Embryonic facial prominence (tissue), 1 donor: ENCODE results near the gene SLC6A6.
"Not testable (repeated sequence)": the region's sequence is repeated elsewhere in the genome, so short reads cannot be mapped to it uniquely, and the experiment has no call there.

ENCODE experiments used
- DNase-seq: peaks from one replicate; pipeline ENCODE4 v3.0.0-alpha.2; 2016; ENCODE audit errors: extremely low spot score

Gene SLC6A6

DNA sequence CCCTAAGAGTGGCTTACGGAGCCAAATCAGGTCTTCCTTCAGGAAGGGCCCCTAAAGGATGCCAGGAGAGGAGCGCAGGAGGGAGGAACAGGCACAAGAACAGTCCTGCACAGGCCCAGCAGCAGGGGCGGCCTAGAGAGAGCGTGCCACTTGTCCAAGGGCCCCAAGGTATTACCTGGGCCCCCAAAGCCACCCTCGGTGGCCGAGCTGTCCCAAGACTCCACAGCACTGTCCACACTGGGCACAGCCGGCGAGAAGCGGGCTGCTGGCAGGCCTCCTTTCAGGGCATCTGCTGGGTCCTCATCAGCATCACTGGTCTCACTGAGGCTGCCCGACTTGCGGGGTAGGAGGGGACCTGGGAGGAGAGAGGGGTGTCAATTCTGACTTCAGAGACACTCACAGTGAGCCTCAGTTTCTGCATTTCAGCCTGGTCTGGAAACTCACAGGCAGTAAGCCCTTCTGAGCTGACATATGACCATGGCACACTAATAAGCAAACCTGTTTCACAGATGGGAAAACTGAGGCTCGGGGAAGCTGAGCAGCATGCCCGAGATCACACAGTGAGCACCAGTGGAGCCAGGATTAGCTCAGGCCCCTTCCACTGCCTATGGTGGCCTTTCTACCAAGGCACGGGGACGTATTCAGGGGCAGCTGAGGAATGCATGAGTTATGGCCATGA, 104.4 kb downstream of the SLC6A6 start:
- DNase-seq: no peak

DNA sequence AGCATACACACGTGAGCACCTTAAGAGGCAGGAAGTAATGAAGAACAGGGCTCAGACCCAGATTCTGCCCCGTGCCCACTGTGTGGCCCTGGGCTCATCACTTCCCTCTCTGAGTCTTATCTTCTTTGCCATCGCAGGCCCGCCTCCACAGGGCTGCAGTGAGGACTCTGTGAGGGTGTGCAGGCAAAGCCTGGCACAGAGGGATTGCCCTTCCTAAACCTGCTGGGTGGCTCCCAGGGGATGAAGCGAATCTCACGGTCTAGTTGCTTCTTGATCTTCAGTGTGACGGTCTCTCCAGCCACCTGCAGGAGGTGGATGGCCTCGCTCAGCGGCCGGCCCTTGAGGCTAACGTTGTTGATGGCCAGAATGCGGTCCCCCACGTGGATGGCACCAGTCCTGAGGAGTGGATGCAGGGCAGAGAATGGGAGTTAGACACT, 104.9 kb downstream of the SLC6A6 start:
- DNase-seq: no peak

DNA sequence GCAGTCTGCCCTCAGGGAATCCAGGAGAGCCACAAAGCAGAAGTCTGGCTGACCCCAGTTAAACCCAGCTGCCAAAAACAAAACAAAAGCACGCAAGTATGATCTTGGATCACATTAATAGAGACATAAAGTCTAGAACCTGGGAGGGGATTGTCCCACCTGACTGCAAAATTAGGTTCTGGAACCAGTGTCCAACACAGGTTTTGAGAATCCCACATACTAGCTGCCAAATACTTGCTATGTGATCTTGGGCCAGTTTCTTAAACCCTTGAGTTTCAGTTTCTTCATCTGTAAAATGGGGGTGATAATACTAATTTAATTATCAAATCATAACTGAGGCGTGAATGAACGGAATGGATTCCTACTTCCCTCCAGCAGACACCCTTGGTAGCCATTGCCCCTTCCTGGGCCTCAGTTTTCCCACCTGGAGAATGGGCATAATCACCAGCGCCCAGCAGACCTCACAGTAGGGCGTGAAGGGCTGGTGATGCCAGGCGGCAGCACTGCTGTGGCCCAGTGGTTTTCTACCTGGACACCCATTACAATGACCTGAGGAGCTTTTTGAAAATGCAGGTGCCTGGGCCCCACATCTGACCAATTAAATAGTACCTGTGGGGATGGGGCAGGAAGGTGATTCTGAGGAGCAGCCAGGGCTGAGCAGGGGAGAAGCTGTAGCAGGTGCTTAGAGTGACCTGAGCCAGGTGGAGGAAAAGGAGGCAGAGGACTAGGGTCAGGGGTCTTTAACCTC, 105.5 kb downstream of the SLC6A6 start:
- no peak for DNase-seq

DNA sequence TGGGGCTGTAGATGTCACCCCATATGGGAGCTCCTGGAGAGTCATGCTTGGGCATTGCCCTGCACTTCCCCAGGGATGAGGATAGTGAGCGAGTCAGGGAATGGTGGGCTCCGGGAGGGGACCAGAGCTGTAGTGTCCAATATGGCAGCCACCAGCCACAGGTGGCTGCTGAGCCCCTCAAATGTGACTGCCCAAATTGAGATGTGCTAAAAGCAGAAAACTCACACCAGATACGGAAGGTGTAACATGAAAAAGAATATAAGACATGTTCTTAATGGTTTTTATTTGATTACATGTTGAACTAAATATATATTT, 106.1 kb downstream of the SLC6A6 start:
- DNase-seq: no peak

DNA sequence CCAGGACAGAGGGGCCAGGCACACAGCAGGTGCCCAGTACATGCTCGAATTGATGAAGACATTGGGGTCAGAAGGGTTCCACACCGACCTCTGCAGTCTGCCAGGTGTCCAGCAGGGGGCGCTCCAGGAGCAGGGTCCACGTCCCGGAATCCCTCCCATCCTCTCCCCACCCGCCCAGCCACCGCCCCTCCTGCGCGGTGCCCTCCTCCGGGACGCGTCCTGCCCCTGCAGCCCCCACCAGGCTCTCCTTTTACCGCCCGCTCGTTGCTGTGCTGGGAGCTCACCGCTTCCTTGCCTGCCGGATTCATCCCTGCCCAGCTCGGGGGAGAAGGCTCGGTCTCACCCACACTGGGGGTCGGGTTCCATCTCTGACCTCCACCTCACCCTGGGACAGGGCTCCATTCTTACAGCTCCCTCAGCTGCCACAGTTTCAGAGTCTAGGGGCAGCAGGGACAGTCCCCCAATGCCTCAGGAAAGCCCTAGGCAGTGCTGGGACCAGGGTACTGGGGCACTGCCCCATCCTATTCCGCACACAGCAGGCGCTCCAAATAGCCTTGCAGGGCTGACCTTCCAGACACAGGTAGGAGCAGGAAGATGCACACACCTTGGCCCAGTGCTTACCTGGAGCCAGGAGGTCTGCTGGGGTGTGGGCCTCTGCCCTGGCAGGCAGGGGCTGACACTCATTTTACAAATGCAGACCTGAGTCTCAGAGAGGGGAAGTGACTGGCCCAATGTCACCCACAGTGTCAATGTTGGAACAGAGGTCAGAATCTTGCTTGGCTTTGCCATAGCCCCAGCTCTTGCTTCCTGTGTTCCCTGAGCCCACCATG, 106.8 kb downstream of the SLC6A6 start:
- DNase-seq: no peak

DNA sequence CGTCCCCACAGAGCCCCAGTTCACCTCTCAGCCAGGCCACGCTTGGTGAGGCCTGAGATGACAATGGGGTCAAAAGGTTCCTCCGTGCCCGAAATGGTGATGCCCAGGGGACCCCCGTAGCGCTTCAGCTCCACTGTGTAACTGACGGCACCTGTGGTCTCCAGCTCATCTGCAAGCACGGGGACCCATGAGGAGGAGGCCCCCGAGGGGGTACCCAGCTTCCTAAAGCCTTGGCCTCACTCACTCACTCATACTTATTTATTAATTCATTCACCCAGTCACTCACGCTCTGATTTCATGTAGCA, 107.3 kb downstream of the SLC6A6 start:
- DNase-seq: no peak

DNA sequence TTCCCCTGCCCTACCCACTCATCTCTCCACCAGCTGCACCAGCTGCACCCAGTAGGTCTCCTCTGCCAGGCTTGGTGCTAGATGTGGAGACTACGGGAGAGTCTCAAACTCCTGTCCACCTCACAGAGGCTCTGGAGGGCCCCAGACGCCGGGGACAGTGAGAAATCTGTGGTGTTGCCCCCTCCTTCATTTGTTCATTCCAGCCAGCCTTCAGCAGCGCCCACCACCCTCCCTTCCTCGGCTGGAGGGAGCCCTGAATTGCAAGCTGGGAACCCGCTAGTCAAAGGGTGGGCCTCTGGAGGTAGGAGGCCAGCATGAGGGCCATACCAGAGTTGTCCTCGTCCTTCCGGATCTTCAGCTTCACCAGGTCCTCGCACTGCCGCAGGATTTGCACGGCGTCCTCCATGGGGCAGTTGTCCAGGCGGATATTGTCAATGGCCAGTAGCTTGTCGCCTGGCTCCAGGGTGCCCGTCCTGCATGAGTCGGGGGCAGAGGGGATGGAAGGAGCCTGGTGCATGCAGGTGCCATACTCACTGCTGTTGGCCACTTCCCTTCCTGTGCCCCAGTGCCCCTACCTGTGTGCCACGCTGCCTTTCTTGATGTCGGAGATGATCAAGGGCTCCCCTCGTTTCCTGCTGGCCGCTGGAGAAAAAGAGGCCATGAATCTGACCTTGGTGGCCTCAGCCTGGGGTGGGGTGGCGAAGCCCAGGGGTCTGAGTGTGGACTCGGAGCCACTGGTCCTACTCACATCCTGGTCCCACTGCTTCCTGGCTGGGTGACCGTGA, 108.6 kb downstream of the SLC6A6 start:
- no peak for DNase-seq

GRCh38 chr3:14511623-14512280, 109.3 kb downstream of the SLC6A6 start:
- no peak for DNase-seq

- DNase-seq: no peak
Observed at GRCh38 chr3:14512281-14512941, 110.0 kb downstream of the SLC6A6 start.

DNA sequence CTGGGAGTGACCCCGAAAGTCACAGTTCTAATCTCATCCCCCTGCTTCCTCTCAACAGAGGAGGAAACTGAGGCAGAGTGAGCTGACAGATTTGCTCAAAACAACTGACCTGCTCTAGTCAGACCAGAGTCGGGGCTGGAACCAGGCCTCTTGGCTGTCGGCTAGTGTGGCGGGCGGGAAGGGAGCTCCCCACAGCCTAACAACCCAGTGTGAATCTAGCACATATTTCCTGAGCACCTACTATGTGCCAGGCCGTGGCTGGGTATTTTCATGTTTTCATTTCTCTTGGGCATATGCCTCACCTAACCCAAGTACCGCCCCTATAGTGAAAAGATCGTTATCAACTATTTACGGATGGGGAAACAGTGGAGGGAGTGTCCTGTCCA, 110.5 kb downstream of the SLC6A6 start:
- no peak for DNase-seq

DNA sequence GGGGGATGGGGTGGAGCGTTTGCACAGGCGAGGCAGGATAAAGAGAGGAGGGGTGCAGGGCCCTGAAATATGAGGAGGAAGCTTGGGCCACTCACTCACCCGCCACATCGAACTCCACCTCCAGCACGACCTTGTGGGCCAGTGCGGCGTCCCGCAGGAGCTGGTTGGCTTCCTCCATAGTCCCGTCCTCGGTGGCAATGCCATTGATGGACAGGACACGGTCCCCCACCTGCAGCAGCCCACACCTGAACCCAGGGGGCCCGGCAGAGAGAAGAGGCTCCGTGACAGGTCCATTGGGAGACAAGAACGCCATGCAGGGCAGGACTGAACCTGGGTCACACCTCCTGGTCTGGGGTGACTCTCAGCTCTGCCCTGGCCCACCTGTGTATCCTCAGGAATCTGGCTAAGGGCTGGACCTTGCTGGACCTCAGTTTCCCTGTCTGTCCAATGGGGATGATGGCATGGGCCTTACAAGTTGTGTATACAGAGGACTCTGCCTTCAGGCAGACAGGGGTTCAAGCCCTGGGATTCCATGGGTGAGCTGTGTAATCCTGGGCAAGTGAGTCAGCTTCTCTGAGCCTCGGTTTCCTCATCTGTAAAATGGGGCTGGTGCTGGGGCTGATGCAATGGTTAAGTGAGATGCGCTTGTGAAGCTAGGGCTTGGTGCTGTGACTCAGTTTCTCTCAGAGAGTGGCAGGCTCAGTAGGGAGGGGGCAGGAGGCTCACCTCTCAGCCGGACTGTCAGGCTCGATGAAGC, 111.3 kb downstream of the SLC6A6 start:
- DNase-seq: no peak

- DNase-seq: no peak
Observed at GRCh38 chr3:14514323-14514720, 111.9 kb downstream of the SLC6A6 start.

GRCh38 chr3:14515526-14515925, 113.1 kb downstream of the SLC6A6 start:
- DNase-seq: not testable (repeated sequence)

- no peak for DNase-seq
Observed at GRCh38 chr3:14516738-14517345, 114.4 kb downstream of the SLC6A6 start.

DNA sequence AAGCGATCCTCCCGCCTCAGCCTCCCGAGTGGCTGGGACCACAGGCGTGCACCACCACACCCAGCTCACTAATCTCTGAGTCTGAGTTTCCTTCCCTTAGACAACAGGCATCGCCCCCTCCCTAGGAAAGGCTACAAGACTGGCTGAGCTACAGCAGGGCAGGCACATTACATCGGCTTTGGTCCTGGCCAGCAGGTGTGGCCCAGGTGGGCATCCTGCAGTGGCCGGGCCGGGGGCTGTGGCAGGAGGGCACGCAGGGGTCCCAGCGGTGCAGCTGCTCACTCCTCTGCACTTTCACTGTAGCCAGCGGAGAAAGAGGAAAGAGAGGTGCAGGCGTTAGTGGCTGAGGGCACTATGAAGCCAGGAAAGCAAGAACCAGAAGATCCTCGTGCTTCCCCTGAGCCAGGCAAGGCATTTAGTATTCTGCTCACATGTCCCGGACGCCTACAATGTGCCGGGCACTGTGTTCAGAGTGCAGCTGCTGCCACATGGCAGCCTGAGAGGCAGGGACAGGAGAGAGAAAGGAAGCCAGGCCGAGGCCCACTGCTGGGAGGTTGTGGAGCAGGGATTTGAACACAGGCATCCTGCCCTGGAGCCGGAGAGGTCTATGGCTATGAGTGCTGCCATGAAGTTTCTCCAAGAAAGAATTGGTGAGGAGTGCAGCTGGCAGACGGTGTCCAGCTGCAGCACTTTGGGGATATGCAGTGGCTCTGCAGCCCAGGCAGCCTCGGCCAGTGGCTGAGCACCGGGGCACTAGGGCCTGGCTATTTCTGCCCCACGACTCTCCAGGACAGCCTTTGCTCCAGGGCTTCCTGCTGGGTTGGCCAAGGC, 115.4 kb downstream of the SLC6A6 start:
- no peak for DNase-seq

DNA sequence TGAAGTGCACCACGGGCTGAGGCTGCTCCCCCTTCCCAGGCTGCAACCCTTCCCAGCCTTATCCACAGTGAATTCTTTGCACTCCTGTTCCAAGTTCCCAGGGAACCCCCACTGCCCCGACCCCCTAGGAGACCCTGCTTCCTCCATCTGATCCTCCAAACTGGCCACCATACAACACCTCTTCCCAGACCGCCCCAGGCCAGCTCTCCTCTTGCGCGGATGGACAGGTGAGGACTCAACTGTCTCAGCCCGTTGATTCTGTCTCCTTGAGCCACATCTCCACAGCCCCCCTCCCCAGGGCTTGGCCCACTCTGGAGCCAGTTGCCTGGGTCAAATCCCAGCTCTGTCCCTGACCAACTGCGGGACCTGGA, 116.0 kb downstream of the SLC6A6 start:
- no peak for DNase-seq

- DNase-seq: no peak
Observed at GRCh38 chr3:14518893-14519292, 116.5 kb downstream of the SLC6A6 start.

DNA sequence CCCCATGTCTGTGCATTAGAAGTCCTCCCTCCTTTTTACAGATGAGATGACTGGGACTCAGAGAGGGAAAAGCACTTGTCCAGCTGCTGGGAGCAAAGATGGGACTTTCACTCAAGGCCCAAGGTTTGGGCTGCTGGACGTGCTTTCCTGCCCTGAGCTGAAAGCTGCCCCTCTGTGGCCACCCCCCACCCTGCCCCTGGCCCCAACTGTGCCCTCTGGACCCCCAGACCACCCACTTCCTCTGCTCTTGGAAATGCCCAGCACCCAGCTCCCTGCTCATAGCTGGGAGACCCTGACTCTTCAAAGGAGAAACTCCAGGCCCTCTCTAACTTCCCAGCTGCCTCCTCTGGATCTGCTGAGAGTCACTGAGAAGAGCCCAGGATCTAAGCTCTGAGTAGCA, 117.0 kb downstream of the SLC6A6 start:
- no peak for DNase-seq

DNA sequence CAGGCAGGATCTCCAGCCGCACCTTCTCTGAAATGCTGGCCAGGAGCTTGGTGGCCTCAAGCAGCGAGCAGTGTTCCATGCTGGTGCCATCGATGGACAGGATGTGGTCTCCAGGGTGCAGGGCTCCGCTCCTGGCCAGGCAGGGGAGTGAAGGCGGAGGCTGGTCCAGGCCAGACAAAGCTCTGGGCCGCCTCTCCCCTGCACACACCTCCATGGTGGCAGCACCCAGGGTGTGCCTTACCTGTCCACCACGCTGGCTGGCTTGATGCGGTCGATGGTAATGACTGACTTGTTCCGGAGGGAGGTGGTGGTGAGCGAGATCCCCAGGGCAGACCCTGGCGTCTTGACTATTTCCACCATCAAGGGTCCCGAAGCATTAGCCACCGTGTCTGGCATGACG, 117.7 kb downstream of the SLC6A6 start:
- no peak for DNase-seq
